Effector memory CD4-positive, alpha-beta T cell (primary cell): ENCODE data around the gene LRRC4C.

Experiments
- DNase-seq, 3 donors: peaks; one replicate each; pipeline ENCODE4 v3.0.0-alpha.2; 2020
- H3K27ac ChIP-seq: 2 replicates; pipeline ENCODE4 v1.7.0; 2013; ENCODE audit warnings: mild to moderate bottlenecking, low read length, moderate library complexity; ENCODE audit not compliant: insufficient read depth, poor library complexity, severe bottlenecking
- H3K27me3 ChIP-seq: replicated peaks from 2 replicates; pipeline ENCODE4 v1.7.0; 2013; ENCODE audit warnings: mild to moderate bottlenecking, low read length; ENCODE audit not compliant: insufficient read depth, control insufficient read depth, poor library complexity, severe bottlenecking
- H3K36me3 ChIP-seq: 2 replicates; pipeline ENCODE4 v1.7.0; 2013; ENCODE audit warnings: mild to moderate bottlenecking, low read length, moderate library complexity; ENCODE audit not compliant: control insufficient read depth, insufficient read depth
- H3K4me1 ChIP-seq: 2 replicates; pipeline ENCODE4 v1.7.0; 2013; ENCODE audit warnings: low read length, mild to moderate bottlenecking; ENCODE audit not compliant: control insufficient read depth, insufficient read depth, poor library complexity, severe bottlenecking
- H3K4me3 ChIP-seq: 2 replicates; pipeline ENCODE4 v1.7.0; 2013; ENCODE audit warnings: low read length, low read depth, mild to moderate bottlenecking; ENCODE audit not compliant: insufficient read depth, poor library complexity, severe bottlenecking
- H3K9me3 ChIP-seq: 2 replicates; pipeline ENCODE4 v1.7.0; 2013; ENCODE audit warnings: mild to moderate bottlenecking, low read length, moderate library complexity; ENCODE audit not compliant: control insufficient read depth

LRRC4C gene

GRCh38 chr11:40280159-40281051, 1179.0 kb downstream of the LRRC4C start:
- no peaks in the 10 kb centered on the region for H3K36me3 ChIP-seq
- no peak overlapping the region for H3K27ac ChIP-seq
- no peaks in the 10 kb centered on the region for H3K27me3 ChIP-seq
- DNase-seq = no peak
- H3K4me1 ChIP-seq = no peaks in the 10 kb centered on the region
- H3K9me3 ChIP-seq = no peaks in the 10 kb centered on the region
- H3K4me3 ChIP-seq = no peak overlapping the region

- Histone ChIP-seq H3K4me3 (no peak overlapping the region), H3K27me3 (no peaks in the 10 kb centered on the region), H3K27ac (no peak overlapping the region), H3K9me3 (no peaks in the 10 kb centered on the region), H3K36me3 (no peaks in the 10 kb centered on the region), H3K4me1 (no peaks in the 10 kb centered on the region)
- DNase-seq = no peak
Measured at GRCh38 chr11:40276960-40277359, 1182.5 kb downstream of the LRRC4C start.

GRCh38 chr11:40274017-40274416, 1185.4 kb downstream of the LRRC4C start:
- Histone ChIP-seq H3K9me3 (no peaks in the 10 kb centered on the region), H3K4me1 (no peaks in the 10 kb centered on the region), H3K4me3 (no peak overlapping the region), H3K27ac (no peak overlapping the region), H3K27me3 (no peaks in the 10 kb centered on the region), H3K36me3 (no peaks in the 10 kb centered on the region)
- no peak for DNase-seq

GRCh38 chr11:40273192-40273732, 1186.2 kb downstream of the LRRC4C start:
- Histone ChIP-seq H3K36me3 (no peaks in the 10 kb centered on the region), H3K4me1 (no peaks in the 10 kb centered on the region), H3K27ac (no peak overlapping the region), H3K4me3 (no peak overlapping the region), H3K27me3 (no peaks in the 10 kb centered on the region), H3K9me3 (no peaks in the 10 kb centered on the region)
- no peak for DNase-seq

- H3K9me3 ChIP-seq = no peaks in the 10 kb centered on the region
- no peak for DNase-seq
- no peak overlapping the region for H3K4me3 ChIP-seq
- no peak overlapping the region for H3K27ac ChIP-seq
- H3K27me3 ChIP-seq = no peaks in the 10 kb centered on the region
- no peaks in the 10 kb centered on the region for H3K36me3 ChIP-seq
- H3K4me1 ChIP-seq = no peaks in the 10 kb centered on the region
Measured at GRCh38 chr11:40271361-40271760, 1188.1 kb downstream of the LRRC4C start.

GRCh38 chr11:40269865-40270264, 1189.6 kb downstream of the LRRC4C start:
- H3K9me3 ChIP-seq = no peaks in the 10 kb centered on the region
- H3K4me3 ChIP-seq = no peak overlapping the region
- H3K36me3 ChIP-seq = no peaks in the 10 kb centered on the region
- H3K27me3 ChIP-seq = no peaks in the 10 kb centered on the region
- H3K27ac ChIP-seq = no peak overlapping the region
- no peaks in the 10 kb centered on the region for H3K4me1 ChIP-seq
- DNase-seq = no peak

GRCh38 chr11:40268551-40268950, 1190.9 kb downstream of the LRRC4C start:
- no peak overlapping the region for H3K4me3 ChIP-seq
- no peaks in the 10 kb centered on the region for H3K36me3 ChIP-seq
- H3K4me1 ChIP-seq = no peaks in the 10 kb centered on the region
- no peaks in the 10 kb centered on the region for H3K27me3 ChIP-seq
- no peaks in the 10 kb centered on the region for H3K9me3 ChIP-seq
- no peak overlapping the region for H3K27ac ChIP-seq
- DNase-seq = no peak

GRCh38 chr11:40255457-40255856, 1204.0 kb downstream of the LRRC4C start:
- H3K4me3 ChIP-seq = no peak overlapping the region
- no peaks in the 10 kb centered on the region for H3K36me3 ChIP-seq
- no peaks in the 10 kb centered on the region for H3K4me1 ChIP-seq
- no peak for DNase-seq
- H3K27ac ChIP-seq = no peak overlapping the region
- H3K9me3 ChIP-seq = no peaks in the 10 kb centered on the region
- no peaks in the 10 kb centered on the region for H3K27me3 ChIP-seq

- Histone ChIP-seq H3K4me1 (no peaks in the 10 kb centered on the region), H3K27me3 (no peaks in the 10 kb centered on the region), H3K9me3 (no peaks in the 10 kb centered on the region), H3K27ac (no peak overlapping the region), H3K36me3 (no peaks in the 10 kb centered on the region), H3K4me3 (no peak overlapping the region)
- no peak for DNase-seq
Measured at GRCh38 chr11:40253166-40253565, 1206.3 kb downstream of the LRRC4C start.

GRCh38 chr11:40252236-40252635, 1207.2 kb downstream of the LRRC4C start:
- DNase-seq = no peak
- no peak overlapping the region for H3K27ac ChIP-seq
- no peaks in the 10 kb centered on the region for H3K27me3 ChIP-seq
- H3K9me3 ChIP-seq = no peaks in the 10 kb centered on the region
- no peaks in the 10 kb centered on the region for H3K36me3 ChIP-seq
- no peak overlapping the region for H3K4me3 ChIP-seq
- no peaks in the 10 kb centered on the region for H3K4me1 ChIP-seq
